ENCODE measurements around the gene MYRF.

DNA sequence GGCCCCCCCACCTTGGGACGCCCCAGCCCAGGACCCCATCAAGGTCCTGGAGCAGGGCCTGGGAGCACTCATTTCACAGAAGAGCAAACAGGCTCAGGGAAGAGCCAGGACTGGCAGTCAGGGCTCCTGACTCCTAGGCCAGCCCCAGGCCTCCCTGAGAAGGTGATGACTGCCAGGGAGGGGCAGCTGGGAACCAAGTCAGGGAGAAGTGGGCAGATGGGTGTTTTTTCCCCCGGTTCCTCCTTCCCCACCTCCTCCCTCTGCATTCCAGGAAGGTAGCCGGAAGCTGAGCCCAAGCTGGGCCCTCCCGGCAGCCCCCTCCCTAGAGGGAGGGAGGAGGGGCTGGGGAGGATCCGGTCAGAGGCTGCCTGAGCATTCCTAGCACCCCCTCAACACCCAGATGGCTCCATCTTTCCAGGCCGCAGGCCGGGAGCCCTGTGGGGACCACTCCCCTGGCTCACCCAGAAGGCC, 19.6 kb downstream of the MYRF start:
- TF ChIP-seq, protein P1, sequence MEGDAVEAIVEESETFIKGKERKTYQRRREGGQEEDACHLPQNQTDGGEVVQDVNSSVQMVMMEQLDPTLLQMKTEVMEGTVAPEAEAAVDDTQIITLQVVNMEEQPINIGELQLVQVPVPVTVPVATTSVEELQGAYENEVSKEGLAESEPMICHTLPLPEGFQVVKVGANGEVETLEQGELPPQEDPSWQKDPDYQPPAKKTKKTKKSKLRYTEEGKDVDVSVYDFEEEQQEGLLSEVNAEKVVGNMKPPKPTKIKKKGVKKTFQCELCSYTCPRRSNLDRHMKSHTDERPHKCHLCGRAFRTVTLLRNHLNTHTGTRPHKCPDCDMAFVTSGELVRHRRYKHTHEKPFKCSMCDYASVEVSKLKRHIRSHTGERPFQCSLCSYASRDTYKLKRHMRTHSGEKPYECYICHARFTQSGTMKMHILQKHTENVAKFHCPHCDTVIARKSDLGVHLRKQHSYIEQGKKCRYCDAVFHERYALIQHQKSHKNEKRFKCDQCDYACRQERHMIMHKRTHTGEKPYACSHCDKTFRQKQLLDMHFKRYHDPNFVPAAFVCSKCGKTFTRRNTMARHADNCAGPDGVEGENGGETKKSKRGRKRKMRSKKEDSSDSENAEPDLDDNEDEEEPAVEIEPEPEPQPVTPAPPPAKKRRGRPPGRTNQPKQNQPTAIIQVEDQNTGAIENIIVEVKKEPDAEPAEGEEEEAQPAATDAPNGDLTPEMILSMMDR (IDR thresholded peaks at IDR 0.05; ENCODE audit: extremely low read depth in 1 of 2, insufficient read depth in 1 of 2, low read depth in 1 of 2, low read length in 2 of 2), result no peak
- TF ChIP-seq POLR2A (IDR thresholded peaks at IDR 0.05; ENCODE audit: low read depth, low read length) (no peak), EZH2 (IDR thresholded peaks at IDR 0.05; ENCODE audit: borderline replicate concordance, low read depth, low read length, severe bottlenecking) (no peak), MYC (IDR thresholded peaks at IDR 0.05; ENCODE audit: low read depth, low read length) (no peak), FOS (IDR thresholded peaks at IDR 0.05; ENCODE audit: borderline replicate concordance, insufficient read depth, low read length) (no peak)
- TF ChIP-seq, protein P2, sequence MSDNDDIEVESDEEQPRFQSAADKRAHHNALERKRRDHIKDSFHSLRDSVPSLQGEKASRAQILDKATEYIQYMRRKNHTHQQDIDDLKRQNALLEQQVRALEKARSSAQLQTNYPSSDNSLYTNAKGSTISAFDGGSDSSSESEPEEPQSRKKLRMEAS (IDR thresholded peaks at IDR 0.05; ENCODE audit: insufficient read depth, insufficient read length), result no peak
